Ecto neural progenitor cell (in vitro differentiated cells): ENCODE data around the gene ST8SIA2.
A peak's percentile ranks its signal among the peaks of the same experiment; 100 is the strongest.

Experiments
- DNase-seq: peaks from one replicate; pipeline ENCODE4 v3.0.0-alpha.2; 2018; ENCODE audit warnings: low spot score

ST8SIA2 gene

GRCh38 chr15:92393071-92393979 is at the start of gene ST8SIA2:
Gene ST8SIA2 (plus strand): TSS chr15:92393881. CDS start chr15:92394065, 184 bp downstream.
- DNase-seq: peak; percentile 88

GRCh38 chr15:92343924-92344643 is 49.6 kb upstream of the ST8SIA2 start:
- peak; percentile 60 for DNase-seq

- peak; percentile 67 for DNase-seq
These were observed 47.6 kb upstream of the ST8SIA2 start for GRCh38 chr15:92346063-92346462.

DNA sequence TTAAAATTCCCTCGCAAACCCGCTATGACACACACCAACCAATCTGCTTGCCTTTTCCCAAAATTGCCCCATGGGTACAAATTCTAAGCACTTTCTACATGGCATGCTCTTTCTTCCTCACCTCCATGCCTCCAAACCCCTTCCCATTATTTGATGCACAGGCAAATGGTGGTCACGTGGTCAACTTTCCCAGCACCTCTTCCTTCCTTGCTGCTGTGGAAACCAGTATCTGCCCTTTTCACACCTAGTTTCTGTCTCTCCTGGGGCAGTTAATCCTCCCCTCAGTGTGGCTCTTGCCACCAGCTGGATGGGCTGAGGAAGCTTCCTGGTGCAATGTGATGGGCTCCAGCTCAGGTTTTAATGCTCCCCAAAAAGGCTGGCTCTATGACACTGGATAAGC is 38.4 kb upstream of the ST8SIA2 start:
- no peak for DNase-seq

- no peak for DNase-seq
These were observed 32.2 kb upstream of the ST8SIA2 start for GRCh38 chr15:92361321-92362000.

GRCh38 chr15:92362001-92362350 is 31.7 kb upstream of the ST8SIA2 start:
- no peak for DNase-seq

GRCh38 chr15:92365084-92365483 is 28.6 kb upstream of the ST8SIA2 start:
- DNase-seq: no peak

DNA sequence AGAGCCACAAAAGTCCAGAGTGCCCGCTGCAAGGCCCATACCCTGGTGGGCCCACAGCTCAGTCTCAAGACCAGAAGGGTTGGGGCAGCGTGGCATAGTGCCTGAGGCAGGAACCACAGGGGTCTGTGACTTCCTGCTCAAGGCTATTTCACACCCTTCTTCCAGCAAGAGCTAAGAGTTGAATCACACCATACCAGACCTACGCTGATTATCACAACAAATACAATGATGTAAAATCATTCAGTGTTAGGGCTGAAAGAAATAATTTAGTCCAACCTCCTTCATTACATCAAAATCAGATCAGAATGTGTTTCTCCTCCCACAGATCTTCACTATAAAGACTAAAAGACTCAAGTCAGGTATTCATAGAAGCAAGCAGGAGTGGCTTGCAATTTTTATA is 27.8 kb upstream of the ST8SIA2 start:
- DNase-seq: no peak

DNA sequence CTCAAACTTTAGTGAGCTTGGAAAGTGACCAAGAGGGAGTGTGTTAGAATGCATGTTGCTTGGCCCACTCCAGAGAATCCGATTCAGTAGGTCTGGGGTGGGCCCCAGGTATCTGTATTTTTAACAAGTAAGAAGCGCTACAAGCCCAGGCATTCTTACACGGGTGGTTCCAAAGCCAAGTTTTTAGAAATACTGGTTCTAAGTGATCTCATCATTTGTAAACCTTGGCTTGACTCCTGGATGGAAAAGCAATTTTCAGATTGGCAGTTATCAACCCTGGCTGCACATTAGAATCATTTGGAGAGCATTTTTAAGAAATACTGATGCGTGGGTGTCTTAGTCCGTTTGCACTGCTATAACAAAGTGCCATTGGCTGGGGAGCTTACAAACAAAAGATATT is 27.3 kb upstream of the ST8SIA2 start:
- no peak for DNase-seq

GRCh38 chr15:92375057-92375456 is 18.6 kb upstream of the ST8SIA2 start:
- DNase-seq: no peak

- DNase-seq: no peak
These were observed 17.6 kb upstream of the ST8SIA2 start for GRCh38 chr15:92376109-92376508.

DNA sequence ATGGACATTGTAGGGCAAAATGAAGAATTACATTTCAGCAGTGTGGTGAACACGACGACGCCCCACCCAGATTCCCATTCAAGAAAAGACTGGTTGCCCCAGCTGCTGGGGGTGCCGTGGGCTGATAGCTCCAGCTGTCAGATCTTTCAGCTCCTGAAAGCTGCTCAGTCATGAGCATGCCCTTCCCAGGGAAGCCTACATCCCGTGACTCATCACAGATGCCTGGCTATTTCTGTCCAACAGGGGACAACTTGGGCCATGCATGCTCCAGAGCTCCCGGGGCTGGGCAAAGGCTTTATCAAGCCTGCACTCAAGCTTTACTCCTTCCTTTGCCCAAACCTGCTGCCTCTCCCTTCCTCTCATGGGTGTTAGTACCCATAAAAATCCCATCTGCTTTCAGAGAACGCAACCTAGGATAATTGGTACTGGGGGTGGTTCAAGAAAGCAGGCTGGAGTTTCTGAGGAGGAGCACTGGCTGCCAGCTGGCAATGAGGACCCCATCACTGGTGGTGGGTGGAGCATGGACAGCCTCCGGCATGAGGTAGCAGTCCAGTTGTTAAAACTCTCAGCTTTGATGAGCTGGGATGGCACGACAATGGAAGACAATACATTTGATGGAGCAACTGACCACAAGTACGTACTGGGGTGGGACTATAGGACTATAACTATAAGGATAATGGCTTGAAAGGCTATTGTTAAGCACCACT is 16.4 kb upstream of the ST8SIA2 start:
- no peak for DNase-seq

- peak; percentile 70 for DNase-seq
These were observed 10.0 kb upstream of the ST8SIA2 start for GRCh38 chr15:92383519-92384324.

GRCh38 chr15:92384381-92384780 is 9.3 kb upstream of the ST8SIA2 start:
- no peak for DNase-seq

GRCh38 chr15:92385096-92385495 is 8.6 kb upstream of the ST8SIA2 start:
- no peak for DNase-seq

DNA sequence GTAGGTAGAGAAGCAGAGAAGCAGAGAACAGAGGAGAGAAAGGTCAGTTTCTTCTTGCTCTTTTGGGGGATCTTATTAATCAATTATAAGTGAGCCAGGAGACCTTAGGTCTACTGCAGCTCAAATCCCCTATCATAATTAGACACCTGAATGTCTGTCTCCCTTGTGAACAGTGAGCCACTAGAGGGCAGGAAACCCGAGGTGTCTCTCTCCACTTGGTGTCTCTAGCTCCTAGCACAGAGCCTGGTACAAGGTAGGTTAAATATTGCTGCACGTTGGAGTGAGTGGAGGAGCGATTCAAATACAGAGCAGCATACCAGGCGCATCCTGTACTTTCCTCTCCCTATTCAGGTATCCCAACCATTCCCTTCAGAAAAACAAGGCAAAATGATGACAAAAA is 2.0 kb upstream of the ST8SIA2 start:
- no peak for DNase-seq

- DNase-seq: peak; percentile 67
These were observed 1.2 kb upstream of the ST8SIA2 start for GRCh38 chr15:92392462-92392861.

- DNase-seq: no peak
These were observed 263 bp downstream of the ST8SIA2 start for GRCh38 chr15:92393980-92394308.

DNA sequence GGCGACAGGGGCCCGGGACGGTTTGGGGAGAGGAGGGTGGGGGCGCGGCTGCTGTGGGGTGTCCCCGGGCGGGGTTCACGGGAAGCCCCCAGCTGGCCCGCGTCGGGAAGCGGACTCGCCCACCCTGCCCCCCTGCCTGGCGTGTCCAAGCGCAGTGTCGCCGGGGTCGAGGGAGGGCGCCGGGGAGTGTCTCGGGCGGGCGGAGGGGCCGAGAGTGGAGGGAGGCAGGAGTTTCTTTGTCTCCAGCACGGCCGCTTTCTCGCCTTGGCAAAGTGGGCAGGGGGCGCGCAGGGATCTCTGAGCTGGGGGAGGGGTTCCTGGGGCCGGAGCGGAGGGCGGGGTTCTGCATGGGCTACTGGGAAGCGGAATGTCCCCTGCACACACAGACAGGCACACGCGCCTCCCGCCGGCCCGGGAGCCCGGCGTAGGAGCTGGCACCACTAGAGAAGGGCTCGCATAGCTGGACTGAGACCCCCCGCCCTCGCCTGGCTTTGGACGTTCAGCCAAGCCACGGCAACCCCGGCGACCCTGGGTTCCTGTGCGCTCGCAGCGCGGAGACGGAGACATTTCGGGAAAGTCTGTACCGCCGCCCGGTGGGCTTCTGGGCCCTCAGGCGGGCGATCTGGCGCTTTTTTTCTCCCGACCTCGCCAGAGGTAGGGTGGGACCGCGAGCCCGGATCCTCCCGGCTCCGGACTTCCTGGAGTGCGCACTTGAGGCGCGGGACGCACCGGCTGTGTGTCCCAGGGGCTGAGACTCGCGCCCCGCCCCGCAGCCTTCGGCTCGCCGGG is 822 bp downstream of the ST8SIA2 start:
- peak; percentile 83 for DNase-seq

DNA sequence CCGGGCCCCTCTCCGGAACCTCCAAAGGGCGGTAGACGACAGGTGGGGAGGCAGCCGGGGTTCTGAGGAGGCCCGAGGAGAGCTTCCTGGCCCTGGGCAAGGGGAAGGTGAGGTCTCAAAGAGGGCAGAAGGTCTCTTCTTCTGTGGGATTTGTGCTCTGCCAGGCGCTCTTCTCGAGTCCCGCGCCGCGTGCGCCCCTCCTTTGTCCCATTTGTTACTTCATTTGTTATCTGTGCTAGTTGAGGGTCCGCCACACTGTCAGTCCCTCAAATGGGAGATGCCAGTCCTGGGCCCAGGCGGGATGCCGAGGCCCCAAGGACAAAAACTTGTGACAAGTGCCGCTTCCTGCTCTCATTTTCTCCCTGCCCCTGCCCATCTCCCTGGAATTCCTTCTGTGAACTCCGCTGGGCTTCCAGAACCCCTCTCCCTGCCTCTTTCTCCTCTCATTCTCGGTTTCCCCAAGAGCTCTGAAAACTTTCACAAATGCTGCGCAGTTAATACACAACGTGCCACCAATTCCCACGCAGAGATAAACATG is 1.5 kb downstream of the ST8SIA2 start:
- no peak for DNase-seq
